Neural cell (in vitro differentiated cells): ENCODE measurements around the gene EEF1B2. TPM values are rescaled to one million over a fixed set of nuclear protein-coding genes. Genes with fewer than 3 reads are reported as not detected.
"Not testable (repeated sequence)": the region's sequence is repeated elsewhere in the genome, so short reads cannot be mapped to it uniquely, and the experiment has no call there.

Experiments used
- H2AFZ ChIP-seq: fragments of 200-600, 300-800 bp; sonication (generic), shearing (Covaris generic); 2 replicates; pipeline ENCODE4 v1.6.0; 2014; ENCODE audit warnings: low read depth, mild to moderate bottlenecking, antibody characterized with exemption, low read length, moderate library complexity
- H3F3A ChIP-seq: fragments of 200-600 bp; shearing (Covaris generic); 2 replicates; pipeline ENCODE4 v1.6.1; 2016; ENCODE audit warnings: mild to moderate bottlenecking, moderate library complexity, mixed read lengths, antibody characterized with exemption, low read length; ENCODE audit not compliant: insufficient read depth, poor library complexity, severe bottlenecking
- H3K27ac ChIP-seq: fragments of 200-600, 300-800 bp; sonication (generic), shearing (Covaris generic); 2 replicates; pipeline ENCODE4 v1.5.1; 2014; ENCODE audit warnings: mild to moderate bottlenecking, low read length, moderate library complexity
- H3K27me3 ChIP-seq: fragments of 300-800, 200-600 bp; sonication (generic), shearing (Covaris generic); 2 replicates; pipeline ENCODE4 v1.6.0; 2014; ENCODE audit warnings: mild to moderate bottlenecking, low read depth, low read length, moderate library complexity; ENCODE audit not compliant: insufficient read depth
- H3K36me3 ChIP-seq: fragments of 300-800, 200-600 bp; sonication (generic), shearing (Covaris generic); 2 replicates; pipeline ENCODE4 v1.5.1; 2014; ENCODE audit warnings: mild to moderate bottlenecking, antibody characterized with exemption, low read length, moderate library complexity; ENCODE audit not compliant: insufficient read depth
- H3K4me2 ChIP-seq: fragments of 300-800, 200-600 bp; sonication (generic), shearing (Covaris generic); 2 replicates; pipeline ENCODE4 v1.6.0; 2014; ENCODE audit warnings: mild to moderate bottlenecking, low read length
- H3K4me3 ChIP-seq: fragments of 300-800, 200-600 bp; sonication (generic), shearing (Covaris generic); 2 replicates; pipeline ENCODE4 v1.5.1; 2014; ENCODE audit warnings: mild to moderate bottlenecking, low read length, moderate library complexity
- H3K79me2 ChIP-seq: fragments of 200-600 bp; shearing (Covaris generic); replicated peaks from 2 replicates; pipeline ENCODE4 v1.6.0; 2014; ENCODE audit warnings: mild to moderate bottlenecking, low read length, moderate library complexity; ENCODE audit not compliant: insufficient read depth
- H3K9ac ChIP-seq: fragments of 300-800, 200-600 bp; sonication (generic), shearing (Covaris generic); 2 replicates; pipeline ENCODE4 v1.6.1; 2016; ENCODE audit warnings: mild to moderate bottlenecking, low read length, mixed read lengths
- H3K9me2 ChIP-seq: fragments of 200-600 bp; shearing (Covaris generic); 2 replicates; pipeline ENCODE4 v1.6.1; 2016; ENCODE audit warnings: mild to moderate bottlenecking, low read length, mixed read lengths; ENCODE audit not compliant: insufficient read depth
- H3K9me3 ChIP-seq: fragments of 200-600, 300-800 bp; sonication (generic), shearing (Covaris generic); 2 replicates; pipeline ENCODE4 v1.6.1; 2016; ENCODE audit warnings: mild to moderate bottlenecking, mixed run types, low read length, moderate library complexity, mixed read lengths
- H4K20me1 ChIP-seq: fragments of 200-600 bp; shearing (Covaris generic); 2 replicates; pipeline ENCODE4 v1.6.1; 2016; ENCODE audit warnings: mild to moderate bottlenecking, mixed run types; ENCODE audit not compliant: insufficient read depth
- EP300 ChIP-seq: fragments of 450-650 bp; conservative IDR thresholded peaks from 2 replicates; pipeline ENCODE4 v1.6.1; 2014; ENCODE audit warnings: antibody characterized with exemption, mild to moderate bottlenecking, moderate library complexity; ENCODE audit not compliant: poor library complexity, severe bottlenecking
- EZH2 ChIP-seq: fragments of 200-600, 300-800 bp; shearing (Covaris generic), sonication (generic); IDR thresholded peaks from 2 replicates; pipeline ENCODE4 v1.6.1; 2014; ENCODE audit warnings: antibody characterized with exemption, low read length, borderline replicate concordance, mild to moderate bottlenecking; ENCODE audit not compliant: insufficient read depth, poor library complexity, severe bottlenecking
- MXI1 ChIP-seq: fragments of 450-650 bp; conservative IDR thresholded peaks from 2 replicates; pipeline ENCODE4 v1.6.1; 2014; ENCODE audit warnings: antibody characterized with exemption, mild to moderate bottlenecking; ENCODE audit not compliant: poor library complexity, severe bottlenecking
- POLR2AphosphoS5 ChIP-seq: IDR thresholded peaks from 2 replicates; pipeline ENCODE4 v1.6.1; 2012
- RAD21 ChIP-seq: fragments of 450-650 bp; conservative IDR thresholded peaks from 2 replicates; pipeline ENCODE4 v1.6.1; 2014; ENCODE audit warnings: antibody characterized with exemption, mild to moderate bottlenecking, moderate library complexity
- SMC3 ChIP-seq: fragments of 450-650 bp; conservative IDR thresholded peaks from 2 replicates; pipeline ENCODE4 v1.6.1; 2014; ENCODE audit warnings: antibody characterized with exemption, mild to moderate bottlenecking, moderate library complexity; ENCODE audit not compliant: poor library complexity
- TAF1 ChIP-seq: IDR thresholded peaks from 2 replicates; pipeline ENCODE4 v1.6.1; 2012; ENCODE audit warnings: low read depth
- polyA plus RNA-seq: library from polyadenylated mRNA; depleted of rRNA; stranded (reverse); fragments of >200 nt; gene quantifications from 2 replicates; pipeline ENCODE4 v1.2.3, GENCODE V29; 2014
- TF ChIP-seq, protein P1 (sequence below): fragments of 450-650 bp; IDR thresholded peaks from 2 replicates; pipeline ENCODE4 v1.5.1; 2014; ENCODE audit warnings: antibody characterized with exemption, mild to moderate bottlenecking, moderate library complexity; ENCODE audit not compliant: poor library complexity, severe bottlenecking
- TF ChIP-seq, protein P2 (sequence below): IDR thresholded peaks from 2 replicates; pipeline ENCODE4 v1.6.1; 2012; ENCODE audit warnings: borderline replicate concordance

EEF1B2 gene
- polyA plus RNA-seq, 1 donor from 2014 or later = 551 TPM

DNA sequence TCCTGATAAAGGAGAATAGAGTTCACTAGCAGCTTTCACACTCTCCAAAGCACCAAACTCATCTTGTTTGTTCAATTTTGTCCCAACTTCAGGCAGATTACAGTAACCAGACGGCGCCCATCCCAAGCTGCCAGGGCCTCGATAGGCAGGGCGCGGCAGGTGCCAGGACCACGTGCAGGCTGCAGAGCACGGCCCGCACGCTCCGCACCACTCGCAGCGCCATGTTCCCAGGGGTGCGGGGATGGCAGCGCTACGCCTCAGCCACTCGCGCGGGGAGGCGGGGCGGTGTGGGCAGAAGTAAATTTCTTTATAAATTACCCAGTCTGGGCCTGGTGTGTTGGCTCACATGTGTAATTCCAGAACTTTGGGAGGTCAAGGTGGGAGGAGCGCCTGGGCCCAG is 43.4 kb upstream of the EEF1B2 start:
- H3F3A ChIP-seq = peaks cover 3% of the 10 kb centered on the region
- no peak overlapping the region for H3K9ac ChIP-seq
- H3K36me3 ChIP-seq = peaks cover 9% of the 10 kb centered on the region
- no peak overlapping the region for H2AFZ ChIP-seq
- TF ChIP-seq POLR2AphosphoS5 (no peak), EP300 (no peak), TAF1 (no peak), MXI1 (no peak)
- TF ChIP-seq, protein P1, sequence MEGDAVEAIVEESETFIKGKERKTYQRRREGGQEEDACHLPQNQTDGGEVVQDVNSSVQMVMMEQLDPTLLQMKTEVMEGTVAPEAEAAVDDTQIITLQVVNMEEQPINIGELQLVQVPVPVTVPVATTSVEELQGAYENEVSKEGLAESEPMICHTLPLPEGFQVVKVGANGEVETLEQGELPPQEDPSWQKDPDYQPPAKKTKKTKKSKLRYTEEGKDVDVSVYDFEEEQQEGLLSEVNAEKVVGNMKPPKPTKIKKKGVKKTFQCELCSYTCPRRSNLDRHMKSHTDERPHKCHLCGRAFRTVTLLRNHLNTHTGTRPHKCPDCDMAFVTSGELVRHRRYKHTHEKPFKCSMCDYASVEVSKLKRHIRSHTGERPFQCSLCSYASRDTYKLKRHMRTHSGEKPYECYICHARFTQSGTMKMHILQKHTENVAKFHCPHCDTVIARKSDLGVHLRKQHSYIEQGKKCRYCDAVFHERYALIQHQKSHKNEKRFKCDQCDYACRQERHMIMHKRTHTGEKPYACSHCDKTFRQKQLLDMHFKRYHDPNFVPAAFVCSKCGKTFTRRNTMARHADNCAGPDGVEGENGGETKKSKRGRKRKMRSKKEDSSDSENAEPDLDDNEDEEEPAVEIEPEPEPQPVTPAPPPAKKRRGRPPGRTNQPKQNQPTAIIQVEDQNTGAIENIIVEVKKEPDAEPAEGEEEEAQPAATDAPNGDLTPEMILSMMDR = no peak
- TF ChIP-seq, protein P2, sequence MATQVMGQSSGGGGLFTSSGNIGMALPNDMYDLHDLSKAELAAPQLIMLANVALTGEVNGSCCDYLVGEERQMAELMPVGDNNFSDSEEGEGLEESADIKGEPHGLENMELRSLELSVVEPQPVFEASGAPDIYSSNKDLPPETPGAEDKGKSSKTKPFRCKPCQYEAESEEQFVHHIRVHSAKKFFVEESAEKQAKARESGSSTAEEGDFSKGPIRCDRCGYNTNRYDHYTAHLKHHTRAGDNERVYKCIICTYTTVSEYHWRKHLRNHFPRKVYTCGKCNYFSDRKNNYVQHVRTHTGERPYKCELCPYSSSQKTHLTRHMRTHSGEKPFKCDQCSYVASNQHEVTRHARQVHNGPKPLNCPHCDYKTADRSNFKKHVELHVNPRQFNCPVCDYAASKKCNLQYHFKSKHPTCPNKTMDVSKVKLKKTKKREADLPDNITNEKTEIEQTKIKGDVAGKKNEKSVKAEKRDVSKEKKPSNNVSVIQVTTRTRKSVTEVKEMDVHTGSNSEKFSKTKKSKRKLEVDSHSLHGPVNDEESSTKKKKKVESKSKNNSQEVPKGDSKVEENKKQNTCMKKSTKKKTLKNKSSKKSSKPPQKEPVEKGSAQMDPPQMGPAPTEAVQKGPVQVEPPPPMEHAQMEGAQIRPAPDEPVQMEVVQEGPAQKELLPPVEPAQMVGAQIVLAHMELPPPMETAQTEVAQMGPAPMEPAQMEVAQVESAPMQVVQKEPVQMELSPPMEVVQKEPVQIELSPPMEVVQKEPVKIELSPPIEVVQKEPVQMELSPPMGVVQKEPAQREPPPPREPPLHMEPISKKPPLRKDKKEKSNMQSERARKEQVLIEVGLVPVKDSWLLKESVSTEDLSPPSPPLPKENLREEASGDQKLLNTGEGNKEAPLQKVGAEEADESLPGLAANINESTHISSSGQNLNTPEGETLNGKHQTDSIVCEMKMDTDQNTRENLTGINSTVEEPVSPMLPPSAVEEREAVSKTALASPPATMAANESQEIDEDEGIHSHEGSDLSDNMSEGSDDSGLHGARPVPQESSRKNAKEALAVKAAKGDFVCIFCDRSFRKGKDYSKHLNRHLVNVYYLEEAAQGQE = no peak
- H3K9me3 ChIP-seq = no peaks in the 10 kb centered on the region
- no peak overlapping the region for H3K4me2 ChIP-seq
- no peaks in the 10 kb centered on the region for H4K20me1 ChIP-seq
- H3K4me3 ChIP-seq = no peak overlapping the region
- H3K79me2 ChIP-seq = no peaks in the 10 kb centered on the region
- no peaks in the 10 kb centered on the region for H3K27me3 ChIP-seq
- H3K27ac ChIP-seq = no peak overlapping the region
- H3K9me2 ChIP-seq = no peaks in the 10 kb centered on the region

DNA sequence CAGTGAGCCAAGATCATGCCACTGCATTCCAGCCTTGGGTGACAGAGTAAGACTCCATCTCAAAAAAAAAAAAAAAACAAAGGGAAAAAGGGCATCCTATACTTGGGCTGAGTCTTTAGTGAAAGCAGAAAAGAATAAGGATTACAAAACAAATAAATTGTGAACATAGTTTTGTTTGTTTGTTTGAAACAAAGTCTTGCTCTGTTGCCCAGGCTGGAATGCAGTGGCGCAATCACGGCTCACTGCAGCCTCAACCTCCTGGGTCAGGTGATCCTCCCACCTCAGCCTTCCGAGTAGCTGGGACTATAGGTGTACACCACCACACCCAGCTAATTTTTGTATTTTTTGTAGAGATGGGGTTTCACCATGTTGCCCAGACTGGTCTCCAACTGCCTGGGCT is 37.1 kb upstream of the EEF1B2 start:
- H3K4me2 ChIP-seq, H3K9me3 ChIP-seq, H3K27me3 ChIP-seq, H3K9me2 ChIP-seq, H3K36me3 ChIP-seq, H2AFZ ChIP-seq, H3K79me2 ChIP-seq, H3K9ac ChIP-seq, H3K4me3 ChIP-seq, H4K20me1 ChIP-seq, H3K27ac ChIP-seq, H3F3A ChIP-seq: not testable (repeated sequence)

DNA sequence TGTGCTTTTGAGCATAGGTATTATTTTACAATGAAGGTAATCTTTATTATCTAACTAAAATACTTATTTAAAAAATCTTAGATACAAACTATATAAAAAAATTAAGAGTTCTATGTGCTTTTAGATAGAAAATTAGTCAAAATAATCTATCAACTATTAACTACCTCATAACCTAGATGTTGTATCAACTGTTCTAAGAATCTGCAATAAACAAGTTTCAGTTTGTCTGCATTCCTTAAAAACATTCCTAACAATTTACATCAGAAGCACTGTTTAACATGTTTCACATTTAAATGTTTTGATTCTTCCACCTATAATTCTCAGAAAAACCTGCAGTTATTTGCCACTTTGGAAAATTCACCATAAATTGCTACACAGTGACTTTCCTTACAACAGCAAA is 33.8 kb upstream of the EEF1B2 start:
- Histone ChIP-seq H4K20me1 (no peaks in the 10 kb centered on the region), H2AFZ (no peak overlapping the region), H3K27ac (no peak overlapping the region), H3K4me3 (no peak overlapping the region), H3K9me3 (no peaks in the 10 kb centered on the region), H3K9ac (no peak overlapping the region), H3K9me2 (no peaks in the 10 kb centered on the region), H3F3A (peaks cover under 1% of the 10 kb centered on the region), H3K27me3 (no peaks in the 10 kb centered on the region), H3K79me2 (no peaks in the 10 kb centered on the region), H3K4me2 (no peak overlapping the region), H3K36me3 (no peaks in the 10 kb centered on the region)
- TF ChIP-seq MXI1 (no peak), EP300 (no peak), EZH2 (no peak), SMC3 (no peak), TAF1 (no peak), POLR2AphosphoS5 (no peak), RAD21 (no peak)
- TF ChIP-seq, protein P1 = no peak
- TF ChIP-seq, protein P2 = no peak
